Medulla oblongata (tissue), 1 donor: ENCODE data around the gene RBFA.

Source experiments
- DNase-seq: peaks from one replicate; pipeline ENCODE4 v3.0.0-alpha.2; 2015; ENCODE audit errors: extremely low spot score

Gene RBFA

DNA sequence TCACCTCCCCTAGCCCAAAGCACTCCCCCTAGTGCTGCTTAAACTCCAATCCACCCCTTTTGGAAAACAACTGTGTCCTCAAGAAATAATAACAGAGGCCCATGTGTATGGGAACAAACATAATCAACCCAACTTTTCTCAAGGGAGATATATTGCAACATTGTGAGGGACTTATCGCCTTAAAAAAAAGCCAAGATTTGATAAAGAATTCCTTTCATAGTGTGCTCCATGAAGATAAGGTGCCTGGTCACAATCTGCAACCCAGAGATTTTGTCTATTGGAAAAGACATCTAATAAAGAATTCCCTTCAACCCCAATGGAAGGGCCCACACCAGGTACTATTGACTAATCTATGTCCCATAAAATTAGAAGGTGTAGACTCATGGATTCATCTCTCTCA lies 4.5 kb upstream of the RBFA start:
- no peak for DNase-seq

DNA sequence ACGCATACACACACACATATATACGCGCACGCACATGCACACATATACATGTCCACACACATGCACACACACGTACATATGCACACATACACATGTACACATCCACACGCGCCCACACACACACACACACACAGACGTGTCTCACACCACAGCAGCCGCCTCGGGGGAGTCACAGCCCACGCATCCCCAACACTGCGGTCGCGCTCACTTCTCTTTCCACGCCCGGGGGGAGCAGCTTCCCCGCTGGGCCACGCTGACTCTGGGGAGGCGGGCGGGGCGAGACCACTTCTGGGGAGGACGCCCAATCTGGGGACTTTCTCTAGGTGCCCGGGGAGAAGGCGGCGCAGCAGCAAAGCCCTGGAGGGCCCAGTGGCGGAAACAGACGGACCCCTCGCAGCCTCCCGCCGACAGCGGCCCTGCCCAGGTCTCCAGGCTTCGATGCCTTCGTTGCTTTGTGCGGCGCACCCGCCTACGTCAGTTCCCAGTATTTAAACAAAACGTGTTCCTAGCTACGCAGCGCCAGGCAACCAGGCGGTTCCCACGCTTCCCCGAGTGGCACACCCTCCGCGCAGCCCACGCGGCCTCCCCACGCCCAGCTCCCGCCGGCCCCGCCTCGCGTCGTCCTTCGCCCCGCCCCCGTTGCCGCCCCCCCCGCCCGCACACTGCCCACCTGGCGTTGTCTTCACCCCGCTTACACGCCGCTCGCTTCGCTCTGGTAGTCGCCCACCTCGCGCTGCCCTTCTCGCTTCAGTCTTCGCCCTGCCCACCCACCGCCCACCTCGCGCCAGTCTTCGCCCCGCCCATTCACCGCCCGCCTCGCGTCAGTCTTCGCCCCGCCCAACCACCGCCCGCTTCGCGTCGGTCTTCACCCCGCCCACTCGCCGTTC lies 810 bp upstream of the RBFA start:
- DNase-seq = no peak

DNA sequence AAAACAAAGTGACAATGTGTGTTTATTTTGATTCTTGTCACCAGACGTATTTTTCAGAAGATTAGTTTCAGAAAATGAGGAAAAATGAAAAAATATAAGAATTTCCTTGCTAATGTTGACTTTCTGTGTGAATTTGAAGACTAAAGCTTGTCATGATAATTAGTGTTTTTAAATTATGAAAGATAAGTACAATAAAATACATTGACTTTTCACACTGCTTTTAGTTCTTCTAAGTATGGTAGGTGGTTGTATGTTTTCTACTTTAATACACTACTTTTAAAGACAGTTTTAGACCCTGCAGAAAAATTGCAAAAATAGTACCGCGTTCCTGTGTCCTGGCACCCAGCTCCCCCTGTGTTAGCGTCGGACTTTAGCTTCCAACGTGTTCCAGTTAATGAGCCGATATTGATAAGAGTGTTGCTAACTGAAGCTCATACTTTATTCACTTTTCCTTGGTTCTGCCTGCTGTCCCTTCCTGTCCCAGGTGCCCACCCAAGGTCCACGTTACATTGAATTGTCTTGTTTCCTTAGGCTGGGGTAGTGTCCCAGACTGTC lies 695 bp downstream of the RBFA start:
- DNase-seq = peak; percentile 19

DNA sequence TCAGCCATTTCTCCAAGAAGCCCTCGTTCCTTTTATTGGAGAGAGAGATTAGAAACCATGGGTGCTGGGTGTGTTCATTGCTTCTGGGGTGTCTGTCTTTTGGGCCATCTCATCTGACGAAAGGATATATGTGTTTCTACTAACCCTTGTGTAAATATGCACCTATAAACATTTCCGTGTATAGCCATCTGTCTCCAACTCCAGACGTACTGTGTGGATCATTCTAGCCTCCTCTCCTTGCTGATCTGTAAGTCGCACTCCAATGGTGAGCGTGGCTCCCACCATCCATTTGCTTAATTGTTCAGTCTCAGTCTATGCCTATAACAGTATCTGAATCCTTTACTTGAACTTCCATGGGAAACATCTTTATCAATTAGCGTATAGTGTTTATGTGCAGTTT lies 1.8 kb downstream of the RBFA start:
- DNase-seq = no peak

DNA sequence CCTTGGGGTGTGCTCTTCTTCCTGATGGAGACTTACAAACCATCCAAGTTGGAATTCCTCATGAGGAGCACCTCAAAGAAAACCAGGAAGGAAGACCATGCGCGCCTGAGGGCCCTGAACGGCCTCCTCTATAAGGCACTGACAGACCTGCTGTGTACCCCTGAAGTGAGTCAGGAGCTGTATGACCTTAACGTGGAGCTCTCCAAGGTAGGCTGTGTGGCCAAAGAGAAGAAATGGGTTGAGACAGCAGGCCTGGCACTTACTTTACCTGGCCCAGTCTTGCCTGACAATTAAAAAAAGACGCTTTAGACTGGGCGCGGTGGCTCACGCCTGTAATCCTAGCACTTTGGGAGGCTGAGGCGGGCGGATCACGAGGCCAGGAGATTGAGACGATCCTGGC lies 3.1 kb downstream of the RBFA start:
- DNase-seq = no peak

DNA sequence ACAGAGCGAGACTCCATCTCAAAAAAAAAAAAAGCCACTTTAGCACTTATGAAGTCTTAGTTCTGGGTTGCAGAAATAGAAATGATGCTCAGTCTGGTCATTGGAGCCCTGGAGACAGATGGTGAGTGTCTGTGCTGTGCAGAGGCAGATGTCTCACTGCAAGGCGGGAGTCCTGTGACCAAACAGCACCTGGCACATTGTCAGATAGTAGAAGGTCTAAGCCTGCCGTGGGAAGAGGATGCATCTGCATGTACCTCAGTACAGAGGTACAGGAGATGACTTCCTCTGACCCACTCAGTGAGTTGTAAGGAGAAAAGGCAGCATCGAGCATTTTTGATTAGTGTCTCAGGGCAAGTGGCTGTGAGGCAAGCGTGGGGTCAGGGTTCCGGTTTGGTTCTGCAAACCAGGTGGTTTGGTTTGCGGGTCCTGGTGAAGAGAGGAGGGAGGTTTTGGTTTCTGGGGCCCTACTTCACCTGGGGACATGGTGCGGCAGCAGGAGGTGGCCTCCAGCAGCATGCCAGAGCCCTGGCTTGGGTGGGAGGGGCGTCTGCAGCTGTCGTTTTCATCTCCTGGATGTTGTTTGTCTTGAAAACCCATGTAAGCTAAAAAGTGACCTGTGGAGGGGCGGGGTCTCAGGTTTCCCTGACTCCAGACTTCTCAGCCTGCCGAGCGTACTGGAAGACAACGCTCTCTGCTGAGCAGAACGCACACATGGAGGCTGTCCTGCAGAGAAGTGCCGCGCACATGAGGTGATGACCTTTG lies 3.8 kb downstream of the RBFA start:
- DNase-seq = no peak

DNA sequence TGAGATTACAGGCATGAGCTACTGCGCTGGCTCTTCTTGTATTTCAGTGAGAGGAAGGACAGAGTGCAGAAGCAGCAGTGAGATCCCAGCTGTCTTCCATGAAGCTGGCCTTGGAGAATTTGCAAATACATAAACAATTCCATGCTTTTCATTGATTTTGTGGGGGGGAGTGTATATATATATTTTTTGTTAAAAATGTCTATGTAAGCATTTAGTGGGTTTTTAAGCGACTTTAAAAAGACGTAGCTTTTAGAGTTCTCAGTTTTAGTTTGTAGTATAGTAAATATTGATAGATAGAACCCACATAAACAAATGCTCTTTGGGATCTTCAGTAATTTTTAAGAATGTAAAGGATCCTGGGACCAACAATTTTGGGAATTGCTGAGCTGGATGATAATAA lies 6.3 kb downstream of the RBFA start:
- DNase-seq = no peak

DNA sequence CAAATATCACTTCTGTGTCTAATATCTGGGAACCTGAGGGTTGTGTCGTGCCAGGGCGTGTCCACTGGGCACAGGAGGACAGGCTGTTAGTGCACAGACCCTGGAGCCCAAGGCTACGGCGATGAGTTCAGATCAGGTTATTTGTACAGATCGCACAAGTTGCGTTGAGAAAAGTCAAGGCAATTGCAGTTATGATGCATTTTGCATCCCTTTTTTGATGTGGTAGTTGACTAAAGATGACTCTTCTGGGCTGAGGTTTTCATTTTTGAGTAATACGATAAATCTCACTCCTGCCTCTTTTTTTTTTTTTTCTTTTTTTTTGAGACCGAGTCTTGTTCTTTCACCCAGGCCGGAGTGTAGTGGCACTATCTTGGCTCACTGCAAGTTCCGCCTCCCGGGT lies 7.2 kb downstream of the RBFA start:
- DNase-seq = no peak

DNA sequence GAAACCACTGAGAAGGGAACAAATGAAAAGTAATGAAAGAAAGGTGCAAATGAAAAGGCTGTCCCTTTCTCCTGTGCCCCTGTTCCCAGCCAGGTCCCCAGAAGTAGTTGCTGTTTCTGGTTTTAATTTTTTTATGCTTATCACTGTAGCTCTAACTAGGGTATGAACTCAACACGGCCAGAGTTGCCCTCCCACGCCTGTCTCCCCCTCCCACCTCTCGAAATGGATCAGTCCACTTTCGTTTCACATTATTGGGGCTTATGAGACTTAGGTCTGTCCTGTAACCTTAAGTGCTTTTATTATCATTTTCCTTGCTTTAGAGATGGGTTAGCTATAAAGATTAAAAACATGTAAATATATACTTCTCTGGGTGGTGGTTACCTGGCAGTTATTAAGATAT lies 8.6 kb downstream of the RBFA start:
- no peak for DNase-seq

DNA sequence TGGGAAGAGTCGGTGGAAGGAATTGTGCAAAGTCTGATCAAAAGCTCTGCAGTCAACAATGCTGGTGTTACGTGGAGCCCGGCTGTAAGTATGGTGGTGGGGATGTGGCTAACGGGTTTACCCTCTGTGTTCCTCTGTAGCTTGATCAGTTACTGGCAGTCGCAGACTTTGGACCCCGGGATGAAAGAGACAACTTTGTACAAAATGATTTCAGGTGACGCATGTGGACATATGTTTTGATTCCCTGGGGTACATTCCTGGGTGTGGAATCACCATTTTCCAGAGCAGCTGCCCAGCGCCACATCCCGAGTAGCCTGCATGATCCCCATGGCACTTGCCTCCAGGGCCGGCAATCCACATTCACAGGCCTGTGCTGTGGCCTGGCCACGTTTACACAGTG lies 9.8 kb downstream of the RBFA start:
- DNase-seq = no peak

DNA sequence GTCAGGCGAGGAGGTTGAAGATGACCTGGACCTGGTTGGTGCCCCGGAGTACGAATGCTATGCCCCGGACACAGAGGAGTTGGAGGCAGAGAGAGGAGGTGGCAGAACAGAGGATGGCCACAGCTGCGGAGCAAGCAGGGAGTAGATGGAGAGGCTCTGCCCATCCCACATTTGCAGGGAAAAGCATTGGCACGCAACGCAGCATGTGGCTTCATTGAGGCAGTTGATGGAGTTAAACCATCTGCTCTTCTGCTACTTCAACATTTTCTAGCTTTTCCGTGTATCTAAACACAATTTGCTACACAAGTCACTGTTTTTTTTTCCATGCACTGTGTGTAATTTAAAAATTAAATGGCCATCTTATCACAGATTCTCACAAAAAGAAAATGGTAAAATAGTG lies 11.8 kb downstream of the RBFA start:
- no peak for DNase-seq

DNA sequence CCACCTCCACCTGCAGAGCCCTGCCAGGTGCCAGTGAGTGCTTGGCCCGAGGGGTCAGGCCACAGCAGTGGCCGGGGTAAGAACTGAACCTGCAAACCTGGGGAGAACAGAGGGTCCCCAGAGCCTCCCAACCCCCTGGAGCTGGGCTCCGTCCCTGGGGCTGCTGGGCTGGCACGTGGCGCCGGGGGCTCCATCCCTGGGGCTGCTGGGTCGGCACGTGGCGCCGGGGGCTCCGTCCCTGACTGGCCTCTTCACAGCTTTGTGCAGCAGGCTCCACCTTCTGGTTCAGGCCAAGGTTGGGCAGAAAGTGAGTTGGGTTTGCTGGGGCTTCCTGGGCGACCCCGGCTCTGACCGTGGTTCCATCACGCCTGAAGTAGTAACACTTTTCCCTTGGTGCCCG lies 12.2 kb downstream of the RBFA start:
- DNase-seq = no peak

DNA sequence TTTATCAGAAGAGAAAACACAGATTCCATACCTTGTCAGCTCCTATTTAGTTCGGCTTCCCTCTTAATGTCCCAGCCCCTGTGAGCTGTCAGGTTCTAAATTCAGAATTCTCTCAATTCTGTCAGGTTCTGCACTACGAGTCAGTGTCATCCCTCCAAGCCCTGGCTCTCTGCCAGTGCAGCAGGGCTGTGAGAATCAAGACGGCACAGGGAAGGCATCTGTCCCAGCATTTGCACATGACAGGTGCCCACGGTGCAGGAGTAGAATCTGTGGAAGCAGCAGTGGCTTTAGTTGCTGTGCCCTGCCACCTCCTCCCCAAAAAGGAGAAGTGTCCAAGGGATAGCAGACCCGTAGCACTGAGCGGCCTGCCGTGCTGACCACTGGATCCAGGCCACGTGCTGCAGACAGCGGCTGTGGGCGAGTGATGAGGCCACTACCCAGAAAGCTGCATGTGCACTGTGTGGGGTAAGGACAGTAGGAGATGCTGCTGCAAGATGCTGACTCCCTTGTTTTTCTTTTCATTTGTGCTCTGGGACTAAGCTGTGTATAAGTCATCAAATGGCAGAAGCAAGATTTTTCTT lies 12.8 kb downstream of the RBFA start:
- no peak for DNase-seq

DNA sequence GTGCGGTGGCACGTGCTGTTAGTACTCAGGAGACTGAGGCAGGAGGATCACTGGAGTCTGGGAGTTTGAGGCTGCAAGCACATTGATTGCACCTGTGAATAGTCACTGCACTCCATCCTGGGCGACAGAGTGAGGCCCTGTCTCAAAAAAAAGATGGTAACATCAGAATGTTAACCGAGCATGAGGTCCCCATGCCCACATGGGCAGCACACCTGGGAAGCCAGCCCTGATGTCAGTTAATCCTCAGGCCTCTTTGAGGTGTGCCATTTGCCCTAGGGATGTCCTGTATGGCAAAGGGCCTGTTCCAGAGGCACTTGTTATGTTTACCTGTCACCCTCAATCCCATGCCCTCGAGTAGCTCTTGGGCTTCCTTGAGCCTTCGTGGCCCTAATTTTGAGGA lies 16.6 kb downstream of the RBFA start:
- no peak for DNase-seq

DNA sequence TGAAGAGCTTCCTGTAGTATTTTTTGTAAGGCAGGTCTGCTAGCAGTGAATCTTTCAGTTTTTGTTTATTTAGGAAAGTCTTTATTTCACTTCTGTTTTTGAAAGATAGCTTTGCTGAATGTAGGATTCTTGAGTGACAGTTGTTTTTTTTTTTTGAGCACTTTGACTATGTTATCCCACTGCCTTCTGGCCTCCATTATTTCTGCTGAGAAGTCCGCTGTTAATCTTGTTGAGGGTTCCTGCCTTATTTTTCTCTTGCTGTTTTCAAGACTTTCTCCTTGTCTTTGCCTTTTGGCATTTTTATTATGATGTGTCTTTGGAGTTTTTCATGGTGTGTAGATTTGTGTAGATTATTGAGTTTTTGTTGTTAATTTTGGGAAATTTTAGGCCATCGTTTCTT lies 21.9 kb downstream of the RBFA start:
- DNase-seq = no peak

DNA sequence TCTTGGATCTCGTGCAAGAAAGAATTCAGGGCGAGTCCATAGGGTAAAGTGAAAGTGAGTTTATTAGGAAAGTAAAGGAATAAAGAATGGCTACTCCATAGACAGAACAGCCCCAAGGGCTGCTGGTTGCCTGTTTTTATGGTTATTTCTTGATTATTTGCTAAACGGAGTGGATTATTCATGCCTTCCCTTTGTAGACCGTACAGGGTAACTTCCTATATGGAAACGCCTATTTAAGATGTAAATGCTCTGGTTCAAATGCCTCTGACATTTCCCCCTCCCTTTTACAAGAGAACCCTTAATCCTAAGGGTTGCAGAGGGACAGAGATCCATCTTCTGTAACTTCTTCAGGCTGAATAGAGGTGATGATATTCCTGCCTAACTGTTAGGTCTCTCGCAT lies 25.7 kb downstream of the RBFA start:
- no peak for DNase-seq

DNA sequence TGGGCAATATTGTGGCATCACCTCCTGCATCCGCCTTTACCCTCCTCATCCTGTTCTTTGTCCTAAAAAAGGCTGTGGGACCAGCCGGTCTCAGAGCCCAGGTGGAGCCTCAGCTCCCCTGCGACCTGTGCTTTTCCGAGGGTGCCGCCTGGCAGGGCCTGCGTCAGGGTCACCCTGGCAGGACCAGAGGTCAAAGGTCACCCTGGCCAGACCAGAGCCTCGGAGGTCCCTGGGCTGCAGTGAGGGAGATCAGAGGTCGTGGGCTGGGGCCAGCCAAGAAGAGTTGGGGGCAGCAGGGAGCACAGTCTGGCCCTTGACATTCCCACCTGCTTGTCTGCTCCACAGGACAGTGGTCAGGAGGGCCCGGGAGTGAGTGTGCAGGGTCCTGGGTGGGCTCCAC lies 31.5 kb downstream of the RBFA start:
- DNase-seq = no peak

DNA sequence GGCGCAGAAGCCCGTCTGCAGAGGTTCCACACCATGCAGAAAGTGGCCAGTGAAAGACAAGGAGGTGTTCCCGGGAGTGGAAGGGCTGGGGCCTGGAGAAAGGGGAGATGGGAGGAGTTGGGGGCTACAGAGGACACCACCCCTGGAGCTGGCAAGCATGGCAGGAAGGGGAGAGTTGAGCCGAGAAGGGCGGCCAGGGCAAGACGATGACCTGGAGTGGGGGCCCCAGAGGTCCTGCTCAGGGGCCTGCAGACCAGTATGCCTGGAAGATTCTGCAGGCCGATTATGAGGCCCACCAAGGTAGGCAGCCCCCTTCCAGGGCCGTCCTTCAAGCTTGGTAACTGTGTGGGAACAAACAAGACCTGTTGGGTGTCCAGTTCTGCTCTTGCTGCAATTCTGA lies 33.1 kb downstream of the RBFA start:
- DNase-seq = no peak

DNA sequence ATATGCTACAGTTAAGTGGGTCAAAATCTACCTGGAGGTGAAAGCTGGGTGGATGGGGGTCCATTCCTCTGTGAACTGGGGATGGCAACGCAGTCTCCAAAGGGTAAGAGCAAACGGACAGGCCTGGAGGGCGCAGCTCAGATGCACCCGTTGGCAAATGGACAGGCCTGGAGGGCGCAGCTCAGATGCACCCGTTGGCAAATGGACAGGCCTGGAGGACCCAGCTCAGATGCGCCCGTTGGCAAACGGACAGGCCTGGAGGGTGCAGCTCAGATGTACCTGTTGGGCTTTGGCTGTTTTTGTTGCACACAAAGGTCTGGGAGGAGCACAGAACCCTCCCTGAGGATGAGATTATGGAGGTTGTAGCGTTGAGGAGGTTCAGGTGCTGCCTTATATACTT lies 33.7 kb downstream of the RBFA start:
- no peak for DNase-seq

DNA sequence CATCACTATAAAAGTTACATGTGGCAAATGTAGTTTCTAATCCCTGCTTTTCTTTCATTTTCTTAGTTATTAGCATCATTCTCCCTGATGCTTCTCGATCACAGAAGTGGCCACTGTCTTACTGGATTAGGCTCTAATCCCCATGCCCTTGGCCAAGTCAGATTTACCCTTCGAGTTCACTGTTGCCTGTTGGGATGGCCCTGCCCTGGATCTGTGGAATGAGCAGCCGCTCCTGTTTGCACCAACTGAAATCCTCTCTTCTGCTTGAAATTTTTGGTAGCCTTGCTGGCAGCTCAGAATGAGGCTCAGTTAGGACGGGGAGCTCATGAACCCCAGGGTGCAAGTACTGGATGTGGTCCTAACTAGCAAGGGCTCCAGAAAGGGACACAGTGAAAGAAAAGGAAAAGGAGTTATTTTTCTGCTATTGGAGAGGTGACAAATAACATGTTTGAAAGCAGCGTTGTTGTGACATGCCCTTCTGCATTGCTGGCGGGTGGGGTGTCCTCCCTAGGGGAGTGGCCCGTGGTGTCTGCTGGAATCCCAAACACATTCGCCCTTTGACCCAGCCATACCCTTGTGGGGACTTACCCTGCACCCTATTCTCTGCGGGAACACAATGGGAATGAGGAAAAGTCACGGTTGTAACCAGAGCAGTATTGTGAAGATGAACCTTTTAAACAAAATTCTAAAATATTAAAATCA lies 34.5 kb downstream of the RBFA start:
- no peak for DNase-seq

DNA sequence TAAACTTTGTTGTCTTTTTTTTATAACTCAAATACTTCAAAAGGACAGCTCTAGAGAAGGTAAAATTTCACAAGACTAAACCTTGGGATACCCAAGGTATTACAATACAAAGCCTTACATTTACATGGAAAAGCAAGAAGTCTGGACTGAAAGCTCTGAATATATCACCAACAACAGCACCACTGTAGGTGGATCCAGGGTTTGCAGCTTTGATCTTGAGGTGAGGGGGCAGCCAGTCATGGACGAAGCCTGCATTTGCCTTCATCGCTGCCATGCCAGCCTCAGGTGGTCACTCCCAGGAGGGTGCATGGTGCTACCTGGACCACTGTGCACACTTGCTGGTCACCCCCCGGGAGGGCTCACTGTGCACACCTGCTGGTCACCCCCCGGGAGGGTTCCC lies 36.6 kb downstream of the RBFA start:
- DNase-seq = no peak

DNA sequence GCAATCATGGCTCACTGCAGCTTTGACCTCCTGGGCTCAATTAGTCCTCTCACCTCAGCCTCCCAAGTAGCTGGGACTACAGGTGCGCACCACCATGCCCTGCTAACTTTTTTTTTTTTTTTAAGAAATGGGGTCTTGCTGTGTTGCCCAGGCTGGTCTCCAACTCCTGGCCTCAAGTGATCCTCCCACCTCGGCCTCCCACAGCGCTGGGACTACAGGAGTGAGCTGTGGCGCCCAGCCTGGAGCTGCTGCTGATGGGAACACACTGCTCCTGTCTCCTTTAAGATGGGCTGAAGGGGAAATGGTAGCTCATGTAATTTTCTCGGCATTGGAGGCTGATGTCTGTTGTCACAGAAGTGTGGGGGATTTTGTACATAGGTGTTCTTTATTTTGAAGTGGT lies 39.9 kb downstream of the RBFA start:
- DNase-seq = no peak
